ENCODE results near the gene UST. TPM values are rescaled to one million over a fixed set of nuclear protein-coding genes. Genes with fewer than 3 reads are reported as not detected.

The UST gene
- total RNA-seq, 4 donors from 2014 or later = 9.6 to 34.6 (median 25.9) TPM

GRCh38 chr6:148965287-148965686 lies 218.5 kb downstream of the UST start:
- TF ChIP-seq CTCF (IDR thresholded peaks at IDR 0.05; ENCODE audit: low read depth) = no peak

GRCh38 chr6:148967011-148967520 lies 220.2 kb downstream of the UST start:
- no peak for TF ChIP-seq CTCF (IDR thresholded peaks at IDR 0.05; ENCODE audit: low read depth)

GRCh38 chr6:148967541-148967956 lies 220.7 kb downstream of the UST start:
- no peak for TF ChIP-seq CTCF (IDR thresholded peaks at IDR 0.05; ENCODE audit: low read depth)

GRCh38 chr6:148968771-148969602 lies 222.2 kb downstream of the UST start:
- TF ChIP-seq CTCF (IDR thresholded peaks at IDR 0.05; ENCODE audit: low read depth) = no peak

- no peak for TF ChIP-seq CTCF (IDR thresholded peaks at IDR 0.05; ENCODE audit: low read depth)
These were observed 222.8 kb downstream of the UST start for GRCh38 chr6:148969603-148970061.

GRCh38 chr6:148971031-148971927 lies 224.4 kb downstream of the UST start:
- no peak for TF ChIP-seq CTCF (IDR thresholded peaks at IDR 0.05; ENCODE audit: low read depth)

GRCh38 chr6:148972481-148972880 lies 225.7 kb downstream of the UST start:
- no peak for TF ChIP-seq CTCF (IDR thresholded peaks at IDR 0.05; ENCODE audit: low read depth)

Data from subcutaneous adipose tissue (tissue), 4 donors.